ENCODE data around the gene SHF. TPM values are rescaled to one million over a fixed set of nuclear protein-coding genes. Genes with fewer than 3 reads are reported as not detected.

SHF gene
- total and polyA plus RNA-seq, 2 experiments from 2014 or later: 0.32 to 0.93 TPM

DNA sequence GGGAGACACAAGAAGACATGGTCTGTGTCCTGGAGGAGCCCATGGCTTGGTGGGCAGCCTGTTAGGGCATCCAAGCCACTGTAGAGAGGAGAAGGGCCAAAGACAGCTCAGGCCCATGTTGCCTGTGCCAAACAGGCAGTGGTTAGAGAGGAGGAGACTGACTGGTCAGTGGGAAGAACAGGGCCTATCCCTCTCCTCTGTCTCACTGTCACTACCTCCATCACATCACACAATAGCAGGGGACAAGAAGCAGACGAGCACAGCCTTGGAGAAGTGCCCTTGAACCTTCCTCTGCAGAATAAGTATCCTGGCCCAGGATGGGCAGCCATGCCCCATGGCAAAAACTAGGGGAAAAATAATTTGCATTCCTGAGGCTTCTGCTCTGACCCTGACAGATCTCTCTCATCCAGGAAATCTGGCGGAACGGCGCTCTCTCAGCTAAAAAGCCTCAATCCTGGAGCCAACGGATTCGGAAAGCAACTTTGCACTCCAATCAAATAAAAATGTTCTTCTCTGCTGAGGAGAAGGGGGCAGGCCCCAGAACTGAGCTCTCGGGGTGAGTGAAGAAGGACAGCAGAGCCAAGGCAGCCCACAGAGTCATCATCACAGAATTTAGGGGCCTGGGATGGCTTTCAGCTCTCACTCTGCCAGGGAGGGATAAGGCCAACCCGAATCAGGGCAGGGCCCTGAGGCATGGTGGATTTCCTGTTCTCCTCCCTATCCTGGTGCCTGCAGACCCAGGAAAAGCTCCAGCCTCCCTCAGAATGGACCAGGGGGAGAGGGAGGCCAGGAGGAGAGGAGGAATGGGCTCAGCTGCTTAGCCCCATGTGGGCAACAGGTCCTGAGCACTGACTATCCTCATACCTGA lies 1.6 kb downstream of the SHF start:
- no peaks in the 10 kb centered on the region for H3K79me2 ChIP-seq (ENCODE audit: insufficient read depth)
- no peak overlapping the region for H3K4me3 ChIP-seq
- peaks cover 5% of the 10 kb centered on the region; the same call in 1 of the 2 replicates for H3F3A ChIP-seq (ENCODE audit: insufficient read depth)
- peak overlapping the region; percentile 49 for H3K4me2 ChIP-seq (ENCODE audit: unreplicated experiment)
- H4K20me1 ChIP-seq (ENCODE audit: insufficient read depth): no peaks in the 10 kb centered on the region
- no peaks in the 10 kb centered on the region for H3K9me2 ChIP-seq (ENCODE audit: insufficient read depth)
- H3K36me3 ChIP-seq (ENCODE audit: low read depth): no peaks in the 10 kb centered on the region
- no peaks in the 10 kb centered on the region; the same call in none of the 2 replicates for H3K4me1 ChIP-seq (ENCODE audit: insufficient read depth)
- no peak overlapping the region for H3K9ac ChIP-seq
- H3K27me3 ChIP-seq (replicated peaks; ENCODE audit: insufficient read depth): peaks cover 11% of the 10 kb centered on the region
- WGBS, 2 experiments (ENCODE audit: low coverage in 1 of 2, low lambda C conversion rate in 2 of 2, missing lambda C conversion rate in 2 of 2): 38 to 40% methylated on average over 8 of the region's 8 CpGs
- no peaks in the 10 kb centered on the region for H3K9me3 ChIP-seq (ENCODE audit: low read depth)
- TF ChIP-seq EZH2phosphoT487 (IDR thresholded peaks at IDR 0.05; ENCODE audit: insufficient read depth, low read depth) (no peak), EZH2 (IDR thresholded peaks at IDR 0.05; ENCODE audit: insufficient read depth, poor library complexity, severe bottlenecking) (no peak)
- in situ Hi-C loops (cut with MboI): loop anchor here (25.0 kb wide), 1 partner anchor 426 kb away; no protein-coding TSS in a partner anchor
- peak; percentile 35 for DNase-seq
- peak overlapping the region; percentile 41; the same call in 1 of the 2 replicates for H2AFZ ChIP-seq
- H3K27ac ChIP-seq: no peak overlapping the region

DNA sequence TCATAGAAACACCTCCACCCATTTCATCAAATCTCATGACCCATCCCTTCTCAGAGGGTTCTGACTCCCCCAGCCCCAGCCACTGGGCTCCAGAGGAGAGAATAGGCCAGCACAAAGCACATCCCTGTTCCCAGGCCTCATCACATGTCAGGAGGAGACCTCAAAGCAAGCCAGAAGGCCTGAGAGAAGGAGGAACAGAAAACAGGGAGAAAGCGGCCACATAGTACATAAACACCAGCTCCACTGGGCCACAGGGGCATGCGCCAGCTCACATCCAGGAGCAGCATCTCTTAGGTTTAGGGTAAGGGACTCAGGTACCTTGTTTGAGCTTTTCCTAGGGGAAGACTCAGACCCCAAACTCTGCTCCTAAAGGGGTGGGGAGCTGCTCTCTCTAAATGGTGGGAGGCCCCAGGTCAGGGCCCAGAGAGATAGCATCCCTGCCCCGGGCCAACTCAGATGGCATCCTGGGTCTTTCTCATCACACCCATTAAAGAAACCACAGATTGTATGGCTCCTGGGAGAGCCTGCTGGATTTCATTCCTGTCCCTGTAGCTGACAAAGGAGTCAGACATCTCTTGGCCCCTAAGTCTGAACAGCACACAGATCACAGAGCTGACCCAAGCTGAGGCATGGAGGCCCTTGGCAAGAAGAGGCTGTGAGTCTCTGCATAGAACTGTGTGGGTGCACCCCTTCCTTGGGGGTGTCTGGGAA lies 2.5 kb downstream of the SHF start:
- no peak for DNase-seq

DNA sequence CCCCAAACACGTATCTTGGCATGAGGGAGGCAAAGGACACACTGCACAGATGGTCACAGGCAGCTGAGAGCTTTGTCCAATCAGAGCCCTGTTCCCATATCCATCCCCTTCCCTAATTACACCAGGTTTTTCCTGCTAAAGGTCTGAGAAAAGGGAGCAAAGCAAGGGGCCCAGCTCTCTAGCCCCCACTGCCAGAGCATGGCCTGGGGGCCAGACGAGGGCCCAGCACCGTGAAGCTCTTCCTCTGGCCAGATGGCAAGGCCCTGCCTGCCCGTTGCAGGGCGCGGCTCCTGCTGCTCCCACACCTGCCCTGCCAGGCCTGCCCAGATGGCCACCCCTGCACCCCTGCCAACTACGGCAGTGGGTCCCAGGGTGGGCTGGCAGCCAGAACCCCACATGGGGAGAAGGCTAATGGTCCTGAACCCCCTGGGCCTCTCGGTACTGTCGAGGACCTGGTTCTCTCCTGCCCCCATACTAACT lies 3.2 kb downstream of the SHF start:
- H3K4me2 ChIP-seq (ENCODE audit: unreplicated experiment): no peak overlapping the region
- TF ChIP-seq EZH2phosphoT487 (IDR thresholded peaks at IDR 0.05; ENCODE audit: insufficient read depth, low read depth) (no peak), EZH2 (IDR thresholded peaks at IDR 0.05; ENCODE audit: insufficient read depth, poor library complexity, severe bottlenecking) (no peak)
- peaks cover 2% of the 10 kb centered on the region; the same call in 1 of the 2 replicates for H3K27me3 ChIP-seq (replicated peaks; ENCODE audit: insufficient read depth)
- no peaks in the 10 kb centered on the region; the same call in none of the 2 replicates for H3K4me1 ChIP-seq (ENCODE audit: insufficient read depth)
- peaks cover 5% of the 10 kb centered on the region; the same call in 1 of the 2 replicates for H3F3A ChIP-seq (ENCODE audit: insufficient read depth)
- no peak overlapping the region for H3K4me3 ChIP-seq
- H3K9me2 ChIP-seq (ENCODE audit: insufficient read depth): no peaks in the 10 kb centered on the region
- no peaks in the 10 kb centered on the region for H3K36me3 ChIP-seq (ENCODE audit: low read depth)
- H3K9me3 ChIP-seq (ENCODE audit: low read depth): no peaks in the 10 kb centered on the region
- 78 to 83% methylated on average over 9 of the region's 9 CpGs for WGBS, 2 experiments (ENCODE audit: low coverage in 1 of 2, low lambda C conversion rate in 2 of 2, missing lambda C conversion rate in 2 of 2)
- no peaks in the 10 kb centered on the region for H4K20me1 ChIP-seq (ENCODE audit: insufficient read depth)
- DNase-seq: no peak
- H2AFZ ChIP-seq: no peak overlapping the region
- no peak overlapping the region for H3K27ac ChIP-seq
- in situ Hi-C loops (cut with MboI): loop anchor here (25.0 kb wide), 1 partner anchor 428 kb away; no protein-coding TSS in a partner anchor
- no peaks in the 10 kb centered on the region for H3K79me2 ChIP-seq (ENCODE audit: insufficient read depth)
- H3K9ac ChIP-seq: no peak overlapping the region

More for the DNA sequence above, 2.5 kb downstream of the SHF start:
- no peaks in the 10 kb centered on the region; the same call in none of the 2 replicates for H3K4me1 ChIP-seq (ENCODE audit: insufficient read depth)
- H3K27ac ChIP-seq: no peak overlapping the region
- H3K4me2 ChIP-seq (ENCODE audit: unreplicated experiment): no peak overlapping the region
- 96% methylated on average over 3 of the region's 3 CpGs for WGBS, 2 experiments (ENCODE audit: low coverage in 1 of 2, low lambda C conversion rate in 2 of 2, missing lambda C conversion rate in 2 of 2)
- H3K4me3 ChIP-seq: no peak overlapping the region
- no peak overlapping the region for H2AFZ ChIP-seq
- peaks cover 5% of the 10 kb centered on the region; the same call in 1 of the 2 replicates for H3F3A ChIP-seq (ENCODE audit: insufficient read depth)
- in situ Hi-C loops (cut with MboI): loop anchor here (25.0 kb wide), 1 partner anchor 427 kb away; no protein-coding TSS in a partner anchor
- H3K9me3 ChIP-seq (ENCODE audit: low read depth): no peaks in the 10 kb centered on the region
- TF ChIP-seq EZH2 (IDR thresholded peaks at IDR 0.05; ENCODE audit: insufficient read depth, poor library complexity, severe bottlenecking): no peak
- no peak for TF ChIP-seq EZH2phosphoT487 (IDR thresholded peaks at IDR 0.05; ENCODE audit: insufficient read depth, low read depth)
- no peaks in the 10 kb centered on the region for H3K9me2 ChIP-seq (ENCODE audit: insufficient read depth)
- H4K20me1 ChIP-seq (ENCODE audit: insufficient read depth): no peaks in the 10 kb centered on the region
- H3K9ac ChIP-seq: no peak overlapping the region
- no peaks in the 10 kb centered on the region for H3K36me3 ChIP-seq (ENCODE audit: low read depth)
- H3K27me3 ChIP-seq (replicated peaks; ENCODE audit: insufficient read depth): peaks cover 7% of the 10 kb centered on the region; the same call in 1 of the 2 replicates
- H3K79me2 ChIP-seq (ENCODE audit: insufficient read depth): no peaks in the 10 kb centered on the region

DNA sequence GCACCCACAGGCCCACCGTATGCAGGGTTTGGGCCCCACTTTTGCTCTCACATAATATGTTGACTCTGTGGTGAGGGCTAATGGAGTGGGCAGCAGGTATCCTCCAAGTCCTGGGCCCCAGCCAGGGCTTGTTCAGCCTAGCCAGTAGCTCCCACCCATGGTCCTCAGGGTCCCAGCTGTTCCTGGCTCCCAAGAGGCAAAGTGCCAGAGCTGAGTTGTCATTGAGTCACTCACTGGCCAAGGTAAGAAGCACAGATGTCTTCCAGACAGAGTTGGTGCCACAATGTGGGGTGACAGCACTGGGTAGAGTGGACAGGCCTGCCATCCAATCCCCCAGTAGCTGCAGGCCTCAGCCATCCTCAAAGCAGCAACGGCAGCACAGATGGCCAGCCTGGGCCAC lies 4.3 kb downstream of the SHF start:
- H3K27me3 ChIP-seq (replicated peaks; ENCODE audit: insufficient read depth): no peaks in the 10 kb centered on the region; the same call in 1 of the 2 replicates
- peaks cover 5% of the 10 kb centered on the region; the same call in 1 of the 2 replicates for H3F3A ChIP-seq (ENCODE audit: insufficient read depth)
- 94 to 100% methylated on average over 2 of the region's 2 CpGs for WGBS, 2 experiments (ENCODE audit: low coverage in 1 of 2, low lambda C conversion rate in 2 of 2, missing lambda C conversion rate in 2 of 2)
- no peaks in the 10 kb centered on the region for H4K20me1 ChIP-seq (ENCODE audit: insufficient read depth)
- no peak overlapping the region for H3K4me2 ChIP-seq (ENCODE audit: unreplicated experiment)
- no peaks in the 10 kb centered on the region for H3K79me2 ChIP-seq (ENCODE audit: insufficient read depth)
- no peaks in the 10 kb centered on the region; the same call in none of the 2 replicates for H3K4me1 ChIP-seq (ENCODE audit: insufficient read depth)
- no peaks in the 10 kb centered on the region for H3K9me3 ChIP-seq (ENCODE audit: low read depth)
- no peak overlapping the region for H3K27ac ChIP-seq
- no peak for DNase-seq
- TF ChIP-seq EZH2phosphoT487 (IDR thresholded peaks at IDR 0.05; ENCODE audit: insufficient read depth, low read depth) (no peak), EZH2 (IDR thresholded peaks at IDR 0.05; ENCODE audit: insufficient read depth, poor library complexity, severe bottlenecking) (no peak)
- H3K9me2 ChIP-seq (ENCODE audit: insufficient read depth): no peaks in the 10 kb centered on the region
- no peak overlapping the region for H3K4me3 ChIP-seq
- no peak overlapping the region for H2AFZ ChIP-seq
- in situ Hi-C loops (cut with MboI): loop anchor here (25.0 kb wide), 1 partner anchor 429 kb away; no protein-coding TSS in a partner anchor
- H3K9ac ChIP-seq: no peak overlapping the region
- H3K36me3 ChIP-seq (ENCODE audit: low read depth): no peaks in the 10 kb centered on the region
